Mucosa of stomach (tissue), 1 donor: ENCODE data around the gene SEC16B.
A peak's percentile ranks its signal among the peaks of the same experiment; 100 is the strongest.

Experiments
- H3K27me3 ChIP-seq: one replicate; pipeline ENCODE4 v1.7.0; 2013; ENCODE audit warnings: mild to moderate bottlenecking, low read length; ENCODE audit not compliant: control insufficient read depth, insufficient read depth
- H3K36me3 ChIP-seq: one replicate; pipeline ENCODE4 v1.7.0; 2013; ENCODE audit warnings: low read length; ENCODE audit not compliant: control insufficient read depth, insufficient read depth
- H3K4me1 ChIP-seq: one replicate; pipeline ENCODE4 v1.7.0; 2013; ENCODE audit warnings: mild to moderate bottlenecking, low read length; ENCODE audit not compliant: control insufficient read depth, insufficient read depth
- H3K4me3 ChIP-seq: one replicate; pipeline ENCODE4 v1.7.0; 2013; ENCODE audit warnings: low read length
- H3K9ac ChIP-seq: one replicate; pipeline ENCODE4 v1.7.0; 2013; ENCODE audit warnings: mild to moderate bottlenecking, low read length, moderate library complexity
- H3K9me3 ChIP-seq: one replicate; pipeline ENCODE4 v1.7.0; 2013; ENCODE audit warnings: mild to moderate bottlenecking, low read length, moderate library complexity; ENCODE audit not compliant: control insufficient read depth
- donor health status: Pancreatic carcinoma.

The SEC16B gene

GRCh38 chr1:177969825-177970371 lies at the start of gene SEC16B:
Gene SEC16B (minus strand): TSS chr1:177970058. CDS start chr1:177967981, 2,077 bp downstream.
- H3K9me3 ChIP-seq, result no peaks in the 10 kb centered on the region
- H3K36me3 ChIP-seq, result peaks cover under 1% of the 10 kb centered on the region
- peak within 1 kb of the TSS; percentile 3 for H3K4me3 ChIP-seq
- peaks cover 13% of the 10 kb centered on the region for H3K4me1 ChIP-seq
- no peaks in the 10 kb centered on the region for H3K27me3 ChIP-seq
- H3K9ac ChIP-seq, result peak within 1 kb of the TSS; percentile 69

GRCh38 chr1:178019622-178020021 lies 49.8 kb upstream of the SEC16B start:
- H3K36me3 ChIP-seq, result peaks cover 5% of the 10 kb centered on the region

GRCh38 chr1:178019208-178019607 lies 49.4 kb upstream of the SEC16B start:
- Histone ChIP-seq H3K36me3 (peaks cover 5% of the 10 kb centered on the region), H3K4me1 (no peaks in the 10 kb centered on the region), H3K4me3 (no peak overlapping the region), H3K9me3 (no peaks in the 10 kb centered on the region), H3K9ac (no peak overlapping the region), H3K27me3 (no peaks in the 10 kb centered on the region)

More at GRCh38 chr1:178019622-178020021, 49.8 kb upstream of the SEC16B start:
- no peak overlapping the region for H3K9ac ChIP-seq
- H3K4me3 ChIP-seq, result no peak overlapping the region
- H3K27me3 ChIP-seq, result no peaks in the 10 kb centered on the region
- H3K9me3 ChIP-seq, result no peaks in the 10 kb centered on the region
- no peaks in the 10 kb centered on the region for H3K4me1 ChIP-seq

- no peaks in the 10 kb centered on the region for H3K9me3 ChIP-seq
- H3K36me3 ChIP-seq, result peaks cover 5% of the 10 kb centered on the region
These were observed 47.7 kb upstream of the SEC16B start for GRCh38 chr1:178017517-178017916.

GRCh38 chr1:178011864-178012503 lies 42.1 kb upstream of the SEC16B start:
- Histone ChIP-seq H3K4me1 (peaks cover 3% of the 10 kb centered on the region), H3K9me3 (no peaks in the 10 kb centered on the region), H3K4me3 (no peak overlapping the region), H3K9ac (no peak overlapping the region), H3K27me3 (no peaks in the 10 kb centered on the region), H3K36me3 (peaks cover 5% of the 10 kb centered on the region)

More at GRCh38 chr1:178017517-178017916, 47.7 kb upstream of the SEC16B start:
- no peak overlapping the region for H3K4me3 ChIP-seq
- H3K27me3 ChIP-seq, result no peaks in the 10 kb centered on the region
- H3K9ac ChIP-seq, result no peak overlapping the region
- no peaks in the 10 kb centered on the region for H3K4me1 ChIP-seq

- H3K4me1 ChIP-seq, result peaks cover 3% of the 10 kb centered on the region
- no peak overlapping the region for H3K4me3 ChIP-seq
- H3K9ac ChIP-seq, result no peak overlapping the region
- no peaks in the 10 kb centered on the region for H3K9me3 ChIP-seq
- H3K27me3 ChIP-seq, result no peaks in the 10 kb centered on the region
- H3K36me3 ChIP-seq, result no peaks in the 10 kb centered on the region
These were observed 41.6 kb upstream of the SEC16B start for GRCh38 chr1:178011465-178011828.

GRCh38 chr1:178010674-178011464 lies 41.0 kb upstream of the SEC16B start:
- Histone ChIP-seq H3K4me3 (no peak overlapping the region), H3K9ac (no peak overlapping the region), H3K36me3 (no peaks in the 10 kb centered on the region), H3K9me3 (no peaks in the 10 kb centered on the region), H3K4me1 (peaks cover 3% of the 10 kb centered on the region), H3K27me3 (no peaks in the 10 kb centered on the region)

GRCh38 chr1:178006043-178006442 lies 36.2 kb upstream of the SEC16B start:
- H3K4me3 ChIP-seq, result no peak overlapping the region
- H3K36me3 ChIP-seq, result no peaks in the 10 kb centered on the region
- no peak overlapping the region for H3K9ac ChIP-seq
- H3K9me3 ChIP-seq, result no peaks in the 10 kb centered on the region
- H3K4me1 ChIP-seq, result peaks cover 3% of the 10 kb centered on the region
- H3K27me3 ChIP-seq, result no peaks in the 10 kb centered on the region

- no peak overlapping the region for H3K4me3 ChIP-seq
- H3K27me3 ChIP-seq, result no peaks in the 10 kb centered on the region
- no peaks in the 10 kb centered on the region for H3K9me3 ChIP-seq
- no peaks in the 10 kb centered on the region for H3K4me1 ChIP-seq
- H3K9ac ChIP-seq, result no peak overlapping the region
- H3K36me3 ChIP-seq, result no peaks in the 10 kb centered on the region
These were observed 35.6 kb upstream of the SEC16B start for GRCh38 chr1:178005450-178005849.

- no peaks in the 10 kb centered on the region for H3K36me3 ChIP-seq
These were observed 35.1 kb upstream of the SEC16B start for GRCh38 chr1:178004926-178005391.

GRCh38 chr1:177998696-177999631 lies 29.1 kb upstream of the SEC16B start:
- Histone ChIP-seq H3K4me3 (no peak overlapping the region), H3K4me1 (no peaks in the 10 kb centered on the region), H3K9me3 (no peaks in the 10 kb centered on the region), H3K9ac (no peak overlapping the region), H3K36me3 (no peaks in the 10 kb centered on the region), H3K27me3 (no peaks in the 10 kb centered on the region)

More at GRCh38 chr1:178004926-178005391, 35.1 kb upstream of the SEC16B start:
- no peaks in the 10 kb centered on the region for H3K4me1 ChIP-seq
- H3K4me3 ChIP-seq, result no peak overlapping the region
- no peaks in the 10 kb centered on the region for H3K9me3 ChIP-seq
- H3K27me3 ChIP-seq, result no peaks in the 10 kb centered on the region
- no peak overlapping the region for H3K9ac ChIP-seq
